Measurements from ENCODE around the gene HNRNPM.
A peak's percentile ranks its signal among the peaks of the same experiment; 100 is the strongest.
"Not testable (repeated sequence)": the region's sequence is repeated elsewhere in the genome, so short reads cannot be mapped to it uniquely, and the experiment has no call there.

Gene HNRNPM

GRCh38 chr19:8513036-8513686 is 68.4 kb downstream of the HNRNPM start:
- no peak for DNase-seq (ENCODE audit: low read depth in 2 of 2)

- DNase-seq (ENCODE audit: low read depth in 2 of 2), result peak; percentile 92 to 99
These were observed 69.1 kb downstream of the HNRNPM start, which contains the start of gene ZNF414 for GRCh38 chr19:8513687-8514504. Gene ZNF414, minus strand, starts transcription at chr19:8514167. Its CDS starts 121 bp downstream, at chr19:8514046.

DNA sequence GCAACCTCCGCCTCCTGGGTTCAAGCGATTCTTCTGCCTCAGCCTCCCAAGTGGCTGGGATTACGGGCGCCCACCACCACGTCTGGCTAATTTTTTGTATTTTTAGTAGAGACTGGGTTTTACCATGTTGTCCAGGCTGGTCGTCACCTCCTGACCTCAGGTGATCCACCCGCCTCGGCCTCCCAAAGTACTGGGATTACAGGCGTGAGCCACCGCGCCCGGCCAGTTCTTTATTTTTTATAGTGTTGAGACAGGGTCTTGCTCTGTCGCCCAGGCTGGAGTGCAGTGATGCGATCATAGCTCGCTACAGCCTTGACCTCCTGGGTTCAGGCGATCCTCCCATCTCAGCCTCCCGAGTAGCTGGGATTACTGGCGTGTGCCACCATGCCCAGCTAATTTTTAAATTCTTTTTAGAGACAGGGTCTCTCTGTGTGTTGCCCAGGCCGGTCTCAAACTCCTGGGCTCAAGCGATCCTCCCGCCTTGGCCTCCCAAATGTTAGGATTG is 69.8 kb downstream of the HNRNPM start:
- DNase-seq (ENCODE audit: low read depth in 2 of 2), result not testable (repeated sequence)

- peak in 1 of 2 donors; percentile 27 for DNase-seq (ENCODE audit: low read depth in 2 of 2)
These were observed 70.5 kb downstream of the HNRNPM start for GRCh38 chr19:8515317-8515716.

DNA sequence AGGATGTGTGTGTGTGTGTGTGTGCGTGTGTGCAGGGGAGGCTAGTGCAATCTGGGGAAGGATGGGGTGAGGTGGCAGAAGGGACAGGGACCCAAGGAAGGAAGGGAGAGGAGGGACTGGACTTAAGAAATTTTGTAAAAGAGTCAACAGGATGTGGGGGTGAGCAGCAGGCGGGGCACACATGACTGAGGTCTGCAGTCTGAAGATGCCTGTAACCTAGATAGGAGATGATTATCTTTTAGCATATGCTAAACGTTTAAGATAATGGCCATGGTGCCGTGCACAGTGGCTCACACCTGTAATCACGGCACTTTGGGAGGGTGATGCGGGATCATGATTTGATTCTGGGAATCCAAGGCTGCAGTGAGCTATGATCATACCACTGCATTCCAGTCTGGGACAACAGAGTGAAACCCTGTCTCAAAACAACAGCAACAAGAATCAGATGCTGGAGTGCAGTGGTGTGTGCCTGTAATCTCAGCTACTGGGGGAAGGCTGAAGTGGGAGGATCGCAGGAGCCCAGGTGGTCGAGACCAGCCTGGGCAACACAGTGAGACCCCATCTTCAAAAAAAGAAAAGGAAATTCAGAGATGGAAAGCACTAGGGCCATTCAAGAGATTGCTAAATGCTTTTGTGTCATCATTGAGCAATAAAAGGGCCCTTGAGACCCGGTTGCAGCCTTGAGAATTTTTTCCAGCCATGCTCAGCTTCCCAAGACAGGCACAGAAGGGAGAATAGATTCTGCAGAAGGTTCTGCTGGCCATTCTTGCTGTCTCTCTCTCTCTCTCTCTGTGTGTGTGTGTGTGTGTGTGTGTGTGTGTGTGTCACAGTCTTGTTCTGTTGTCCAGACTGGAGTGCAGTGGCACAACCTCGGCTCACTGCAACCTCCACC is 73.0 kb downstream of the HNRNPM start:
- DNase-seq (ENCODE audit: low read depth in 2 of 2), result peak in 1 of 2 donors; percentile 11

DNA sequence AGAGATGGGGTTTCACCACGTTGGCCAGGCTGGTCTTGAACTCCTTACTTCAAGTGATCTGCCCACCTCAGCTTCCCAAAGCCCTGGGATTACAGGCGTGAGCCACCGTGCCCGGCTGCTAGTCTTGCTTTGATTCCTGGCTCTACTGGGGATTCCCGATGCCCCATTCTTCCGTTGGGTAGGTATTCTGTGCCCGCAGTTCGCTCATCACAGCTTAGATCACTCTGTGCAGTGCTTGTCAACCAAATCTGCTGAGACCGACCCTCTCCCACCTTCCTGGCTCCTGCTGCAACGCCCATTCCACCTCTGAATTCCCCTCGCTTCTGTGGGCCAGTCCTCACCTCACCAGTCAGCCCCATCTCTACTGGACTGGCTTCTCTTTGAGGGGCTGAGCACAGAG is 73.8 kb downstream of the HNRNPM start:
- no peak for DNase-seq (ENCODE audit: low read depth in 2 of 2)

DNA sequence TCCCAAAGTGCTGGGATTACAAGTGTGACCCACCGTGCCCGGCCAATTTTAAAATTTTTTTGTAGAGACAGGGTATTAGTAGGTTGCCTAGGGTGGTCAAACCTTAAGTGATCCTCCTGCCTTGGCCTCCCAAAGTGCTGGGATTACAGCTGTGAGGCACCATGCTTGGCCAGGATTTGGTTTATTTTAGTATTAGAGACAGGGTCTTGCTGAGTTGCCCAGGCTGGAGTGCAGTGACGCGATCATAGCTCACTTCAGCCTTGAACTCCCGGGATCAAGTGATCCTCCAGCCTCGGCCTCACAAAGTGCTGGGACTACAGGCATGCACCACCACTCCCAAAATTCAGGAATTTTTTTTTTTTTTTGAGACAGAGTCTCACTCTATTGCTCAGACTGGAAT is 74.6 kb downstream of the HNRNPM start:
- no peak for DNase-seq (ENCODE audit: low read depth in 2 of 2)

- no peak for DNase-seq (ENCODE audit: low read depth in 2 of 2)
These were observed 80.6 kb downstream of the HNRNPM start for GRCh38 chr19:8525401-8525684.

GRCh38 chr19:8526345-8527091 is 81.7 kb downstream of the HNRNPM start:
- no peak for DNase-seq (ENCODE audit: low read depth in 2 of 2)

- DNase-seq (ENCODE audit: low read depth in 2 of 2), result no peak
These were observed 83.7 kb downstream of the HNRNPM start for GRCh38 chr19:8528500-8528899.

DNA sequence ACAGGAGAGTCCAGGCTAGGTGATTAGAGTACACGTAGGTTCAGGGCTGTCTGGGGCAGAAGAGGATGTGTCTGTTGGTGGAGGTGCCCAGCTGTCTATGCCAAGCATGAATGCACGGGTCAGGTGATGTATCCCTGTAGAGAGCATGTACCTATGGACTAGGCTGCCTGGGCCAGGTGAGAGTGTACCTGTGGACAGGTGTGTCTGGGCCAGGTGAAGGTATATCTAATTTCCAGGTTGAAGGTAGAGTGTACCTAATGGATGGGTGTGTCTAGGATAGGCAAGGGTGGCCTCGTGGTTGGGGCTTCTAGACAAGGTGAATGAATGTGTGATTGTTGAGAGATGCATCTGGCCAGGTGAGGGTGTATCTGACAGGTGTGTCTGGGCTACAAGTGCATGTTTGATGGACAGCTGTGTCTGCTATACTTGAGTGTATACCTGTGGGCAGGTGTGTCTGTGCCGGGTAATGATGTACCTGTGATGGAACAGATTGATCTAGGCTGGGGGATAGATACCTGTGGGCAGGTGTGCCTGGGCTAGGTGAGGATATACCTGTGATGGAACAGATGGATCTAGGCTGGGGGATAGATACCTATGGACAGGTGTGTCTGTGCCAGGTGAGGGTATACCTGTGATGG is 84.7 kb downstream of the HNRNPM start:
- DNase-seq (ENCODE audit: low read depth in 2 of 2), result no peak

- DNase-seq (ENCODE audit: low read depth in 2 of 2), result no peak
These were observed 85.4 kb downstream of the HNRNPM start for GRCh38 chr19:8530061-8530679.

GRCh38 chr19:8531470-8531869 is 86.7 kb downstream of the HNRNPM start:
- DNase-seq (ENCODE audit: low read depth in 2 of 2), result no peak

DNA sequence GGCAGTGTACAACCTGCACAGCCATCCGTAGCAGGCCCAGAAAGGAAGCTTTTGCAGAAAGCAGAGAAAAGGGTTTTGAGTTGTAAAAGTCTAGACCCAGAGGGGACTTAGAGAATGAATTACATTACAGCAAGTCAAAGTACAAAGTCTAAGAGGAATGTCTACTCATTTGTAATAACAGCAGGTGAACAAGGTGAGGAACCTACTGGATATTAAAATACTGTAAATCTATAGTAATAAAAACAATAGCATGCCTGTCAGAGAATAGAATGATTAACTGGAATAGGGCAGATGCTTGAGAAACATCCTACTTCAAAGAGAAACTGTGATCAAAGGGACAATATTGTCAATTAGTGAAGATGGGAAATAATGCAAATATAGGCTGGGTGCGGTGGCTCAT is 87.5 kb downstream of the HNRNPM start:
- DNase-seq (ENCODE audit: low read depth in 2 of 2), result no peak

GRCh38 chr19:8536282-8536681 is 91.5 kb downstream of the HNRNPM start:
- DNase-seq (ENCODE audit: low read depth in 2 of 2), result no peak

DNA sequence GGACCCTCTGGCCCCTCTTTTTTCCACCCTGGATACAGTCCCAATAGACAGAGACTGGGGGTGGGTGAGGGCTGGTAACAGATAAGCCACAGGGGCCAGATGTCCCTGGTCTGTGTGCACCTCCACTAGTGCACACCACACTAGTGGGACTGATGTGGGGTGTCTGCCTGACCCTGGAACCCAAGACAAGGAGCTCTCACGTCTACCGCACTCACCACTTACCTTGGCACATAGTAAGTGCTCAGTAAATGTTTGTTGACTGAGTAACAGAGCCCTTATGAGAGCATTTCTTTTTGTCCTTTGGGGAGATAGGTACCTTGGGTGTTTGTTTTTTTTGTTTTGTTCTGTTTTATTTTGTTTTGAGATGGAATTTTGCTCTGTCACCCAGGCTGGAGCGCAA is 92.3 kb downstream of the HNRNPM start:
- DNase-seq (ENCODE audit: low read depth in 2 of 2), result no peak
